GM21367 (cell line): ENCODE results near the gene P2RY8.
"Not testable (repeated sequence)": the region's sequence is repeated elsewhere in the genome, so short reads cannot be mapped to it uniquely, and the experiment has no call there.

Source experiments
- ATAC-seq: cut with Tn5 transposase; IDR thresholded peaks from one replicate; pipeline ENCODE4 v1.9.1; 2021; ENCODE audit not compliant: unreplicated experiment

P2RY8 gene

GRCh38 chrX:1545776-1546408 is 8.9 kb upstream of the P2RY8 start:
- no peak for ATAC-seq

GRCh38 chrX:1542994-1543725 is 6.2 kb upstream of the P2RY8 start:
- ATAC-seq: no peak

DNA sequence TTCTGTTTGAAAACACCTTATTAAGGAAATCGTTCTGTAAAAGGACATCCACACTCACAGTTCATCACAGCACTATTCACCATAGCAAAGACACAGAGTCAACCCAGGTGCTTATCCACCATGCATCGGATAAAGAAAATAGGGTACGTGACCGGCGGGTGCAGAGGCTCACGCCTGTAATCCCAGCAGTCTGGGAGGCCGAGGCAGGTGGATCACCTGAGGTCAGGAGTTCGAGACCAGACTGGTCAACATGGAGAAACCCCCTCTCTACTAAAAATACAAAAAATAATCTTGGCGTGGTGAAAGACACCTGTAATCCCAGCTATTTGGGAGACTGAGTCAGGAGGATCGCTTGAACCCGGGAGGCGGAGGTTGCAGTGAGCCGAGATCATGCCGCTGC is 2.2 kb upstream of the P2RY8 start:
- not testable (repeated sequence) for ATAC-seq

DNA sequence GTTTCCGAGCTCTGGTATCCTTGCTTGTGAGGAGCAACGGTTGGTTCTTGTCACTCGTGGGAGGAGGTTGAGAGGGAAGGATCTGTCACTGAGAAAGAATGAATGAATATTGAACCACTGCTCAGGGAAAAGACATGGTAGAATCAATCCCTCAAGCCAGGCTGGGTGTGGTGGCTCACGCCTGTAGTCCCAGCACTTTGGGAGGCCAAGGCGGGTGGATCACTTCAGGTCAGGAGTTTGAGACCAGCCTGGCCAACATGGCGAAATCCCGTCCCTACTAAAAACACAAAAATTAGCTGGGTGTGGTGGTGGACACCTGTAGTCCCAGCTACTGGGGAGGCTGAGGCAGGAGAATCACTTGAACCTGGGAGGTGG is 718 bp upstream of the P2RY8 start:
- not testable (repeated sequence) for ATAC-seq

DNA sequence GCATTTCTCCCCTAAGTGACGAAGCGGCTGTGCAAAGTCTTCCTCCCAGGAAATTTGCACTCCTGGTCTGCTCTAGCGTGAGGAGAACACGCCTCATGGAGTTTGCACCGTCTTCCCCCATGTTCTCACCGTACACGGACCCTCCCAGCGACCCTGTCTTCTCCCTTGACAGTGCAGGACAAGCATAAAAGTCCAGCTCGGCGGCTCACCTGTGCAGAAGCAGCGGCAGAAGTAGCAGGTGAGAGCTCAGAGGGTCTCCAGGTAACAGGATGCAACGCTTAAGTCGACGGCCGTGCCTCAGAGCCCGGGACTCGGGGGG is 314 bp downstream of the P2RY8 start:
- ATAC-seq: no peak

GRCh38 chrX:1535241-1536041 is 1.5 kb downstream of the P2RY8 start:
- no peak for ATAC-seq

GRCh38 chrX:1534301-1535168 is 2.5 kb downstream of the P2RY8 start:
- ATAC-seq: no peak

DNA sequence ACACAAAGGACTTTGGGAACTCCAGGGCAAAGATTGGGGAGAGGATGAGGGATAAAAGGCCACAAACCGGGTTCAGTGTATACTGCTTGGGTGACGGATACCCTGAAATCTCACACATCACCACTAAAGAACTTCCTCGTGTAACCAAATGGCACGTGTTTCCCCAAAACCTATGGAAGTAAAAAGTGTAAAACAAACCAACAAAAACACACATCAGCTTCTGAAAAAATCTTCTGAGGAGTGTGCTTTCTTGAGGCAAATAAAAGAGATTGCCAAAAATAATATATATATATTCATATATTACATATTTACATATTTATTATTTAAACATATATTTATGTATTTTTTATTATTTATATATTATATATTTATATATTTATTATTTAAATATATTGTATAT is 3.9 kb downstream of the P2RY8 start:
- no peak for ATAC-seq

- ATAC-seq: no peak
Observed at GRCh38 chrX:1531096-1531890, 5.7 kb downstream of the P2RY8 start.

DNA sequence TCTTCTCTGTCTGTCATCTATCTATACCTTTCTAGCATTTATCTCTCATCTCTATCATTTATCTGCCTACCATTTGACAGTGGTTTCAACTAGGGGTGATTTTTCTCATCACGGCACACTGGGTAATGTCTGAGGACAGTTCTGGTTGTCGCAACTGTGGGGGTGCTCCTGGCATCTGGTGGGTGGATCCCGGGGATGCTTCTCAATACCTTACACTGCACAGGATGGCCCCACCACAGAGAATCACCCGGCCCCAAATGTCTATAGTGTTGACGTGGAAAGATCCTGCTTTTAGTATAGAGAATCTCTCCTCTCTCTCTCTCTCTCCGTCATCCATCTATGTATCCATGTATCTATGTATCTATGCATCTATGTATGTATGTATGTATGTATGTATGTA is 7.2 kb downstream of the P2RY8 start:
- ATAC-seq: no peak

- ATAC-seq: no peak
Observed at GRCh38 chrX:1529328-1529727, 7.7 kb downstream of the P2RY8 start.

GRCh38 chrX:1528884-1529203 is 8.1 kb downstream of the P2RY8 start:
- ATAC-seq: no peak

DNA sequence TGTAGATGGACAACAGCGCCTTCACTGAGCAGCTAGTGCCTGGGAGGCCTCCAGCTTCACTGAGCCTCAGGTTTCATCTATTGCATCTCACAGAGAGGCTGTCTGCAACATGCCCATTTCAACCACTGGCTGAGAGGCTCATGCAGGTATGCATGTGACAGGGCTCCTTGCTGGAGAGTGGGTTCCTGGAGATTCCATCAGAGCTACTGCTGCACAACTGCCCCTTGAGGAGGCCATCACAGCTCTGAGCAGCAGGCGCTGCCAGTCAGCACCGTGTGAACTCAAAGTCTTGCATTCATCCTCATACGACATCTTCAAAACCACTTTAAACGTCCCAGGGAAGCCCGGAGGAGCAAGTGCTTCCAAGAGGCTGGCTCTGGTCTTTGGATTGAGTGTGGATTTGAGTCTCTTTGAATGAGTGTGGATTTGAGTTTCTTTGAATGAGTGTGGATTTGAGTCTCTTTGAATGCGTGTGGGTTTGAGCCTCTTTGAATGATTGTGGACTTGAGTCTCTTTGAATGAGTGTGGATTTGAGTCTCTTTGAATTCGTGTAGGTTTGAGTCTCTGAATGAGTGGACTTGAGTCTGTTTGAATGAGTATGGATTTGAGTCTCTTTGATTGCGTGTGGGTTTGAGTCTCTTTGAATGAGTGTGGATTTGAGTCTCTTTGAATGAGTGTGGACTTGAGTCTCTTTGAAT is 8.7 kb downstream of the P2RY8 start:
- no peak for ATAC-seq

DNA sequence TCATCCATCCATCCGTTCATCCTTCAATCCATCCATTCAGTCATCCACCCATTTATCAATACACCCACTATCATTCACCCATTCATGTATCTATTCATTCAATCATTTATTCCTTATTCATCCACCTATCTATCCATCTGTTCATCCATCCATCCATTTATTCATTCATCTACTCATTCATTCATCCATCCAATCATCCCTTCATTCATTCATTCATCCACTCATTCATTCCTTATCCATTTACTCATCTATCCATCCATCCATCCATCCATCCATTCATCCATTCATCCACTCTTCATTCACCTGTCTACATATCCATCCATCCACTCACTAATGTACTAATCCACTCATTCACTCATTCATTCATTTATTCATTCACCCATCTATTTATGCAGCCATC is 9.5 kb downstream of the P2RY8 start:
- ATAC-seq: no peak

DNA sequence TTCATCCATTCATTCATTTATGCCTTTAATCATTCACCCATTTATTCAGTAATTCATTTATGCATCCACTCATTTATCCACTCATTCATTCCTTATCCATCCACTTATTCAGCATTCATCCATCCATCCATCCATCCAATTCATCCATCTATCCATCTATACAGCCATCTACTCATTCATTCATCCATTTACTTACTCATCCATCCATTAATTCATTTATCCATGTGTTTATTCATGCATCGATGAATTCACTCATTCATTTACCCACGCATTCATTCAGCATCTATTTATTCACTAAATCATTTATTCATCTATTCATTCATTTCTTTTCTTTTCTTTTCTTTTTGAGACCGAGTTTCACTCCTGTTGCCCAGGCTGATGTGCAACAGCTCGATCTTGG is 10.4 kb downstream of the P2RY8 start:
- ATAC-seq: no peak

- no peak for ATAC-seq
Observed at GRCh38 chrX:1525583-1526355, 11.2 kb downstream of the P2RY8 start.

- ATAC-seq: no peak
Observed at GRCh38 chrX:1524874-1525582, 12.0 kb downstream of the P2RY8 start.

DNA sequence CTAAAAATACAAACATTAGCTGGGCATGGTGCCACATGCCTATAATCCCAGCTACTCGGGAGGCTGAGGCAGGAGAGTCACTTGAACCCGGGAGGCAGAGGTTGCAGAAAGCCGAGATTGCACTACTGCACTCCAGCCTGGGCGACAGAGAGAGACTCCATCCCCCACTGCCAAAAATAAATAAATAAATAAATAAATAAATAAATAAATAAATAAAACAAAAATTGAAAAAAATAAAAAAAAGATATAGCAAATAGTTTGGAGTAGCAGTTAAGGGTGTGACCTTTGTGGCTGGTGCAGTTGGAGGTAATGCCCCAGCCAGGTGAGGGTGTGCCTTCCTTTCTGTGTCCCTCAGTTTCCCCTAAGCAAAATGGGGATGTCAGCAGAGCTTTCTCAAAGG is 14.1 kb downstream of the P2RY8 start:
- ATAC-seq: not testable (repeated sequence)
